ENCODE data around the gene GMDS. TPM values are rescaled to one million over a fixed set of nuclear protein-coding genes. Genes with fewer than 3 reads are reported as not detected.

GMDS gene
- total RNA-seq, 1 experiment from 2014 or later, result 35.0 TPM

- TF ChIP-seq ERG (CRISPR knock-in tag; IDR thresholded peaks at IDR 0.05) (no peak), JAZF1 (CRISPR knock-in tag; IDR thresholded peaks at IDR 0.05) (no peak), ZNF416 (CRISPR knock-in tag; IDR thresholded peaks at IDR 0.05) (no peak), FOXK1 (CRISPR knock-in tag; IDR thresholded peaks at IDR 0.05) (peak; percentile 44; the same call in 1 of the 2 replicates)
- TF ChIP-seq, protein P1, sequence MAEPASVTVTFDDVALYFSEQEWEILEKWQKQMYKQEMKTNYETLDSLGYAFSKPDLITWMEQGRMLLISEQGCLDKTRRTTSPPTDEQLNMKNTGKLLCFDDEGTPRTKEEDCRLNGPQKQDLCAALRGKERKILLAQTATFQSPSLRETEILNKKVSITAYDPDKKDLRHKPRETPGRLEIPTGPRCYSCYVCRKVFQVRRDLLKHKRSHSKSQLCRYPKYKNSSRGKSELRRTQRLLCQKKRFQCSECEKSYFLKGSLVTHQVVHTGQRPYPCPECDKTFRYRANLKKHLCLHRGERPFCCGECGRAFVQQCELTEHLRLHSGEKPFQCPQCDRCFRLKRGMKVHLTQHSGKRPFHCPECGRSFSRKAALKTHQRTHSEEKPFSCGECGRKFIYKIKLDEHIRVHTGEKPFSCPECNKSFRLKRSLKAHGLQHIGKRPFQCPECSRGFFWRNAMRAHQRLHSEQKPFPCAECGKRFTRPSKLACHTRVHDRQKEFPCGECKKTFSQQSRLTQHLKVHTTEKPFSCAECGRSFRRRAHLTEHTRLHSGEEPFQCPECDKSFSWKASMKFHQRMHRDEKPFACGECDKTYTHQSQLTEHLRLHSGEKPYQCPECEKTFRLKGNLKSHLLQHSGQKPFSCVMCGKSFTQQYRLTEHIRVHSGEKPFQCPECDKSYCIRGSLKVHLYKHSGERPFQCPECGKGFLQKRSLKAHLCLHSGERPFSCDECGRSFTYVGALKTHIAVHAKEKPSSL (CRISPR knock-in tag; conservative IDR thresholded peaks at IDR 0.05), result no peak
- TF ChIP-seq, protein P2, sequence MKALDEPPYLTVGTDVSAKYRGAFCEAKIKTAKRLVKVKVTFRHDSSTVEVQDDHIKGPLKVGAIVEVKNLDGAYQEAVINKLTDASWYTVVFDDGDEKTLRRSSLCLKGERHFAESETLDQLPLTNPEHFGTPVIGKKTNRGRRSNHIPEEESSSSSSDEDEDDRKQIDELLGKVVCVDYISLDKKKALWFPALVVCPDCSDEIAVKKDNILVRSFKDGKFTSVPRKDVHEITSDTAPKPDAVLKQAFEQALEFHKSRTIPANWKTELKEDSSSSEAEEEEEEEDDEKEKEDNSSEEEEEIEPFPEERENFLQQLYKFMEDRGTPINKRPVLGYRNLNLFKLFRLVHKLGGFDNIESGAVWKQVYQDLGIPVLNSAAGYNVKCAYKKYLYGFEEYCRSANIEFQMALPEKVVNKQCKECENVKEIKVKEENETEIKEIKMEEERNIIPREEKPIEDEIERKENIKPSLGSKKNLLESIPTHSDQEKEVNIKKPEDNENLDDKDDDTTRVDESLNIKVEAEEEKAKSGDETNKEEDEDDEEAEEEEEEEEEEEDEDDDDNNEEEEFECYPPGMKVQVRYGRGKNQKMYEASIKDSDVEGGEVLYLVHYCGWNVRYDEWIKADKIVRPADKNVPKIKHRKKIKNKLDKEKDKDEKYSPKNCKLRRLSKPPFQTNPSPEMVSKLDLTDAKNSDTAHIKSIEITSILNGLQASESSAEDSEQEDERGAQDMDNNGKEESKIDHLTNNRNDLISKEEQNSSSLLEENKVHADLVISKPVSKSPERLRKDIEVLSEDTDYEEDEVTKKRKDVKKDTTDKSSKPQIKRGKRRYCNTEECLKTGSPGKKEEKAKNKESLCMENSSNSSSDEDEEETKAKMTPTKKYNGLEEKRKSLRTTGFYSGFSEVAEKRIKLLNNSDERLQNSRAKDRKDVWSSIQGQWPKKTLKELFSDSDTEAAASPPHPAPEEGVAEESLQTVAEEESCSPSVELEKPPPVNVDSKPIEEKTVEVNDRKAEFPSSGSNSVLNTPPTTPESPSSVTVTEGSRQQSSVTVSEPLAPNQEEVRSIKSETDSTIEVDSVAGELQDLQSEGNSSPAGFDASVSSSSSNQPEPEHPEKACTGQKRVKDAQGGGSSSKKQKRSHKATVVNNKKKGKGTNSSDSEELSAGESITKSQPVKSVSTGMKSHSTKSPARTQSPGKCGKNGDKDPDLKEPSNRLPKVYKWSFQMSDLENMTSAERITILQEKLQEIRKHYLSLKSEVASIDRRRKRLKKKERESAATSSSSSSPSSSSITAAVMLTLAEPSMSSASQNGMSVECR (CRISPR knock-in tag; IDR thresholded peaks at IDR 0.05; ENCODE audit: borderline replicate concordance), result peak; percentile 47; the same call in 1 of the 2 replicates
Measured at GRCh38 chr6:2245103-2245876, at the start of gene GMDS (continued).

GRCh38 chr6:2285510-2285909, 40.1 kb upstream of the GMDS start:
- Mint-ChIP-seq H3K4me3 (no peak overlapping the region), H3K36me3 (peaks cover 57% of the 10 kb centered on the region), H3K27ac (no peak overlapping the region), H3K4me1 (no peaks in the 10 kb centered on the region), H3K27me3 (ENCODE audit: low read depth) (peaks cover 5% of the 10 kb centered on the region; the same call in 1 of the 2 replicates), H3K9me3 (peaks cover 71% of the 10 kb centered on the region)
- CTCF ChIA-PET, result no interaction called here
- no peak for TF ChIP-seq ATF3 (CRISPR knock-in tag; conservative IDR thresholded peaks at IDR 0.05)
- no peak for TF ChIP-seq CBFB (CRISPR knock-in tag; IDR thresholded peaks at IDR 0.05; ENCODE audit: low read depth)
- TF ChIP-seq ZNF121 (CRISPR knock-in tag; IDR thresholded peaks at IDR 0.05), result no peak
- TF ChIP-seq ATF6 (CRISPR knock-in tag; IDR thresholded peaks at IDR 0.05), result no peak
- no peak for TF ChIP-seq TEAD1 (CRISPR knock-in tag; IDR thresholded peaks at IDR 0.05)
- TF ChIP-seq RELA (CRISPR knock-in tag; IDR thresholded peaks at IDR 0.05; ENCODE audit: borderline replicate concordance), result no peak
- TF ChIP-seq TCF7 (CRISPR knock-in tag; IDR thresholded peaks at IDR 0.05; ENCODE audit: low read depth), result no peak
- ATAC-seq (no peak), DNase-seq (ENCODE audit: low spot score) (no peak)
- POLR2A ChIA-PET, result no interaction called here

Measured in WTC11 (cell line).